ENCODE data around the gene GABRG2.

GABRG2 gene

DNA sequence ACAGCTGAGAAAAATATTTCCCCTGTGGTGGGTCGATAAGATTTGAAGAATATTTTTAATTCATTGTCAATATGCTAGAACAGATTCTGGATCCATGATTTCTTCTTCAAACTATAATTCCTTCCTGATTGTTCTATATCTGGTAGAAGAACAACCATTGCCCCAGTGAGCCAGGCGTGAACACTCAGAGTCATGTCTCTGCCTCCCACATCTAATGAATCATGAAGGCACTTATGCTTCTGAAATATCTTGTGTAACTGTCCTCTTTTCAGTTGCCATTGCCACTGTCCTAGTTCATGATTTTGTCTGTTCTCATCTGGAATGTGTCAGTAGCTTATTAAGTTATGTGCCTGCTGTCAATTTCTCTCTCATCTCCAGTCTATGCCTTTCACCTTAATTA, 40.0 kb downstream of the GABRG2 start:
- H3K27ac Mint-ChIP-seq, result no peak overlapping the region
- H3K9me3 Mint-ChIP-seq, result no peaks in the 10 kb centered on the region
- no peaks in the 10 kb centered on the region for H3K27me3 Mint-ChIP-seq (ENCODE audit: low read depth, poor library complexity)

DNA sequence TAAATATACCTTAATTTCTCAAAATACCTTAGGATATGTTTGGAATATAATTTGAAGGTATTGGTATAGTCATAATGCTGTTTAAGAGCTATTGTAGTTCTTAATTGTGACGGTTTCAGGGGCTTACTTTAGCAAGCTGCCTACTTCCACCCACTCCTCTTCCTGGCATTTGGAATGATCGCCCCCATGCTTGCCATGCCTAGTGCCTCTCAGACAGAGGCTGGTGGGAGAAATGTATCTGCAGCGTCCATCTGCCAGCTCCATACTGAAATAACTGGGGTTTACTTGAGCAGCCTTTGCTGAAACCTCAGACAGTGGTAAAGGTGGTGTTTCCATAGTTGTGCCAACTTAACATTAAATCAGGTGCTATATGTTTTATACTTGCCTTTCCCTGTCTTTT, 52.2 kb downstream of the GABRG2 start:
- H3K27ac Mint-ChIP-seq, result no peak overlapping the region
- TF ChIP-seq, protein P1, sequence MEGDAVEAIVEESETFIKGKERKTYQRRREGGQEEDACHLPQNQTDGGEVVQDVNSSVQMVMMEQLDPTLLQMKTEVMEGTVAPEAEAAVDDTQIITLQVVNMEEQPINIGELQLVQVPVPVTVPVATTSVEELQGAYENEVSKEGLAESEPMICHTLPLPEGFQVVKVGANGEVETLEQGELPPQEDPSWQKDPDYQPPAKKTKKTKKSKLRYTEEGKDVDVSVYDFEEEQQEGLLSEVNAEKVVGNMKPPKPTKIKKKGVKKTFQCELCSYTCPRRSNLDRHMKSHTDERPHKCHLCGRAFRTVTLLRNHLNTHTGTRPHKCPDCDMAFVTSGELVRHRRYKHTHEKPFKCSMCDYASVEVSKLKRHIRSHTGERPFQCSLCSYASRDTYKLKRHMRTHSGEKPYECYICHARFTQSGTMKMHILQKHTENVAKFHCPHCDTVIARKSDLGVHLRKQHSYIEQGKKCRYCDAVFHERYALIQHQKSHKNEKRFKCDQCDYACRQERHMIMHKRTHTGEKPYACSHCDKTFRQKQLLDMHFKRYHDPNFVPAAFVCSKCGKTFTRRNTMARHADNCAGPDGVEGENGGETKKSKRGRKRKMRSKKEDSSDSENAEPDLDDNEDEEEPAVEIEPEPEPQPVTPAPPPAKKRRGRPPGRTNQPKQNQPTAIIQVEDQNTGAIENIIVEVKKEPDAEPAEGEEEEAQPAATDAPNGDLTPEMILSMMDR (IDR thresholded peaks at IDR 0.05), result no peak
- no peak for DNase-seq
- no peak overlapping the region for H3K4me3 Mint-ChIP-seq
- no peaks in the 10 kb centered on the region for H3K9me3 Mint-ChIP-seq
- H3K4me1 Mint-ChIP-seq, result no peaks in the 10 kb centered on the region
- no peaks in the 10 kb centered on the region for H3K36me3 Mint-ChIP-seq (ENCODE audit: low read depth)
- no peaks in the 10 kb centered on the region for H3K27me3 Mint-ChIP-seq (ENCODE audit: low read depth, poor library complexity)

More for the DNA sequence above, 40.0 kb downstream of the GABRG2 start:
- H3K4me3 Mint-ChIP-seq, result no peak overlapping the region
- H3K36me3 Mint-ChIP-seq (ENCODE audit: low read depth), result no peaks in the 10 kb centered on the region
- no peak for DNase-seq
- TF ChIP-seq, protein P1 (IDR thresholded peaks at IDR 0.05), result no peak
- H3K4me1 Mint-ChIP-seq, result no peaks in the 10 kb centered on the region

DNA sequence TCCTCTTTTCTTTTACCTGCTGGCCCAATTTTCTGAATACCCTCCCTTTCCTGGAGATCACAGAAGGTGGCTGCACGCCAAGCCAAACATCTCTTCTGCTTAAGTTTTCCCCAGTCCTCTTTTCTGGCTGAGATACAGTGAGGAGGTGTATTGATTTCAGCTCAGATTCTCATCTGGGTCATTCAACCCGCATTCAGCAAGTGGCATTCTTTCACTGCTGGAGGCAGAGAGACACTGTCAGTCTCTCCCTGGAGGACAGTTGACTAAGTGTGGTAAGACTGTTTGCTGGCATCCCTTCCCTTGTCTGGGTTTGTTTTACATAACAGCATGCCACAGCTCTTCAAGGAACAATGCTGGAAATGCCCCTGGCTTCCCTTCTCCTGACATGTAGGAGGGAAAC, 60.5 kb downstream of the GABRG2 start:
- H3K9me3 Mint-ChIP-seq, result no peaks in the 10 kb centered on the region
- no peaks in the 10 kb centered on the region for H3K4me1 Mint-ChIP-seq
- H3K27me3 Mint-ChIP-seq (ENCODE audit: low read depth, poor library complexity), result no peaks in the 10 kb centered on the region
- DNase-seq, result no peak
- H3K36me3 Mint-ChIP-seq (ENCODE audit: low read depth), result no peaks in the 10 kb centered on the region
- no peak overlapping the region for H3K27ac Mint-ChIP-seq
- TF ChIP-seq, protein P1 (IDR thresholded peaks at IDR 0.05), result no peak
- no peak overlapping the region for H3K4me3 Mint-ChIP-seq

DNA sequence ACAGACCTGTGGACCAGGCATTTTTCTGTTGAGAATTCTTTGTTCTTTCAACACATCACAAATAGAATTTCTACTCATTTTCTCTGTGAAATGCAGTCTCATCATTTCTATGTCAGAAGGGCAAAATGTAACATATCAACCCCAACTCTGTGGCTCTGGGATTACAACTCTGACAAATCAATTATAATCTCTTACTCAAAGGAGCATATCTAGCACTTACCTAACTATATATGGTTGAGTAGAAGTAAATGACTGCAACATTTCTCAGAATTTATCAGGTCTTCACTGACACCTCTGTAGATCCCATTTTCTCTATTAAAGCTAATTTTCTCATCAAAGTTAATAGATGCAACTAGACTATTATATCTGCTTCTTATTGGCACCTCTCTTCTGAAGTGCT, 64.8 kb downstream of the GABRG2 start:
- no peak overlapping the region for H3K27ac Mint-ChIP-seq
- no peaks in the 10 kb centered on the region for H3K27me3 Mint-ChIP-seq (ENCODE audit: low read depth, poor library complexity)
- H3K4me1 Mint-ChIP-seq, result no peaks in the 10 kb centered on the region
- H3K9me3 Mint-ChIP-seq, result no peaks in the 10 kb centered on the region
- DNase-seq, result no peak
- no peaks in the 10 kb centered on the region for H3K36me3 Mint-ChIP-seq (ENCODE audit: low read depth)
- TF ChIP-seq, protein P1 (IDR thresholded peaks at IDR 0.05), result no peak
- no peak overlapping the region for H3K4me3 Mint-ChIP-seq

DNA sequence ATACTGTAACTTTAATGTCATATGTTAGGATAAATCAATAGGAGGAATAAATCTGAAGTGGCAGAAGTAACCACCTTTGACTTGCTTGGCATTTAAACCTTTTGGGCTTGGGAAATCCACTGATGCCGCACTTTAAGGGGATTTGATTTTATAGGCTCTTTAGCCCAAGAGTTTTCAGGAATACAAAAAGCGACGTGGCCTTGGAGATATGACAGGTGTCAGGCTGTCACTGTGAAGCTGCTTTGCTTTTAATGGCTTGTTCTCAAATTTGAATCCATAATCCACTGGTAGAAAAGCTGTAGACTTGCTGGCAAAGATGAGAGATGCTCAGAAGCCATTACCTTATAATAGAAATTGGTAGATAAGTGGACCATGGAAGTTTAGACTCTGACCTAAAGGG, 71.6 kb downstream of the GABRG2 start:
- no peaks in the 10 kb centered on the region for H3K36me3 Mint-ChIP-seq (ENCODE audit: low read depth)
- no peaks in the 10 kb centered on the region for H3K4me1 Mint-ChIP-seq
- no peaks in the 10 kb centered on the region for H3K27me3 Mint-ChIP-seq (ENCODE audit: low read depth, poor library complexity)
- TF ChIP-seq, protein P1 (IDR thresholded peaks at IDR 0.05), result no peak
- no peak overlapping the region for H3K27ac Mint-ChIP-seq
- no peaks in the 10 kb centered on the region for H3K9me3 Mint-ChIP-seq
- DNase-seq, result no peak
- H3K4me3 Mint-ChIP-seq, result no peak overlapping the region

DNA sequence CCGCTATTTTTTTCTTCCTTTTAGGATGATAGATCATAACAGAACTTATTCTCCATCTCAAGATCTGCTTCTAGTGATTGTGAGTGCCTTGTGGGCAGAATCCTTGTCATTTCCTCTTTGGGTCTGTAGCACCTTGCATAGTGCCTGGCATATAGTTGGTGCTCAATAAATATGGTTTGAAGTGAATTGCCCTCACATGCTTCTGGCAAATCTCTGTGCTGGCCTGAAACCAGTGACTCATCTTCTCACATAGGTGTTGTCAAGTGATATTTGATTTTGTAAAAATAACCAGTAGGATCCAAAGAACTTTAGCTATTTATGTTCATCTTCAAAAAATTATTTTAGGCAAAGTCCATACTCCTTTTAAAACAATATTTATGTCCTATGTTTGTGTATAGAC, 86.7 kb downstream of the GABRG2 start:
- H3K9me3 Mint-ChIP-seq, result no peaks in the 10 kb centered on the region
- TF ChIP-seq, protein P1 (IDR thresholded peaks at IDR 0.05), result no peak
- no peak overlapping the region for H3K4me3 Mint-ChIP-seq
- DNase-seq, result no peak
- H3K27ac Mint-ChIP-seq, result no peak overlapping the region
- no peaks in the 10 kb centered on the region for H3K4me1 Mint-ChIP-seq
- no peaks in the 10 kb centered on the region for H3K27me3 Mint-ChIP-seq (ENCODE audit: low read depth, poor library complexity)
- H3K36me3 Mint-ChIP-seq (ENCODE audit: low read depth), result no peaks in the 10 kb centered on the region

Data from nephron progenitor cell (in vitro differentiated cells).